WERI-Rb-1 (cell line): ENCODE measurements around the gene INCENP.

Source experiments
- DNase-seq: peaks from one replicate; pipeline ENCODE4 v3.0.0-alpha.2; 2020
- H3K27ac ChIP-seq: fragments of 250-450 bp; sonication (Bioruptor Pico); 2 replicates; pipeline ENCODE4 v1.5.1; 2020; ENCODE audit warnings: mild to moderate bottlenecking, moderate library complexity
- H3K27me3 ChIP-seq: fragments of 250-450 bp; sonication (Bioruptor Pico); 2 replicates; pipeline ENCODE4 v1.5.1; 2021; ENCODE audit warnings: mild to moderate bottlenecking, low read depth, moderate library complexity; ENCODE audit not compliant: insufficient read depth, severe bottlenecking
- H3K36me3 ChIP-seq: fragments of 250-450 bp; sonication (Bioruptor Pico); 2 replicates; pipeline ENCODE4 v1.5.1; 2020; ENCODE audit warnings: mild to moderate bottlenecking, moderate library complexity
- H3K4me3 ChIP-seq: 2 replicates; pipeline ENCODE4 v1.5.1; 2011; ENCODE audit warnings: low read depth, mild to moderate bottlenecking, control low read depth, low read length
- H3K9me3 ChIP-seq: fragments of 250-450 bp; sonication (Bioruptor Pico); 2 replicates; pipeline ENCODE4 v1.5.1; 2021; ENCODE audit warnings: mild to moderate bottlenecking, moderate library complexity; ENCODE audit not compliant: severe bottlenecking
- TF ChIP-seq, protein P1 (sequence below): IDR thresholded peaks from 2 replicates; pipeline ENCODE4 v1.5.1; 2011; ENCODE audit warnings: low read depth, mild to moderate bottlenecking, control low read depth, inconsistent platforms, low read length

INCENP gene

DNA sequence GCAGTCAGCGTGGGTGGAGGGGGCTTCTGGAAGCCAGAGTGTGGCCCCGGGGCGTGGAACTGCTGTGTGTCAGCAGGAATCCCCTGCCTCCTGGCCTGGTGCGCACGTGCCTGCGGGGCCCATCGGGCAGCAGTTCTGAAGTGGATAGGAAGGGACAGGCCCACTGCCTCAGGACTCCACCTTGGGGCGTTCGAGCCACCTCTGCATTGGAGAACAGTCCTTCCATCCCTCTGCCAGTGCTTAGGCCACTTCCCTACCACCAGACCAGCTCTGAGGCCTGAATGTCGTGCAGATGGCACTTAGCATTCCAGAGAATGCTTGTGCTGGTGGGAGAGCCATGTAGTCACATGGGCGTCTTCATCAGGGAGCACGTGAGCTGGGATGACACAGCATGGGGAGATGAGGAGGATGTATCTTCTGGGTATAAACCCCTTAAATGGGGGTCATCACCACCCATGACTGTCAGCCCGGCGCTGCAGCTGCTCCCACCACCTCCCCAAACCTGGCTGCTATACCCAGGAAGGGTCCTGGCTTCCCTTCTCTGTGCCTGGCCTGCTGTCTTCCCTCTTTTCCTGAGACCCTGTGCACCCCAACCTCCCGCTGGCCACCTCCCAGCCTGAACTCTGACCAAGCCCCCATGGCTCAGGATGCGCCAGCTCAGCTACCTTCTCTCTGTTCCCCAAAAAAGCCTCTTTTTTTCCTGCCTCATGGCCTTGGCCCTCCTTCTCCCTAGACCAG lies 9.7 kb downstream of the INCENP start:
- Histone ChIP-seq H3K36me3 (peaks cover 83% of the 10 kb centered on the region), H3K27me3 (no peaks in the 10 kb centered on the region), H3K27ac (no peak overlapping the region), H3K4me3 (no peak overlapping the region), H3K9me3 (no peaks in the 10 kb centered on the region)
- DNase-seq, result no peak
- TF ChIP-seq, protein P1, sequence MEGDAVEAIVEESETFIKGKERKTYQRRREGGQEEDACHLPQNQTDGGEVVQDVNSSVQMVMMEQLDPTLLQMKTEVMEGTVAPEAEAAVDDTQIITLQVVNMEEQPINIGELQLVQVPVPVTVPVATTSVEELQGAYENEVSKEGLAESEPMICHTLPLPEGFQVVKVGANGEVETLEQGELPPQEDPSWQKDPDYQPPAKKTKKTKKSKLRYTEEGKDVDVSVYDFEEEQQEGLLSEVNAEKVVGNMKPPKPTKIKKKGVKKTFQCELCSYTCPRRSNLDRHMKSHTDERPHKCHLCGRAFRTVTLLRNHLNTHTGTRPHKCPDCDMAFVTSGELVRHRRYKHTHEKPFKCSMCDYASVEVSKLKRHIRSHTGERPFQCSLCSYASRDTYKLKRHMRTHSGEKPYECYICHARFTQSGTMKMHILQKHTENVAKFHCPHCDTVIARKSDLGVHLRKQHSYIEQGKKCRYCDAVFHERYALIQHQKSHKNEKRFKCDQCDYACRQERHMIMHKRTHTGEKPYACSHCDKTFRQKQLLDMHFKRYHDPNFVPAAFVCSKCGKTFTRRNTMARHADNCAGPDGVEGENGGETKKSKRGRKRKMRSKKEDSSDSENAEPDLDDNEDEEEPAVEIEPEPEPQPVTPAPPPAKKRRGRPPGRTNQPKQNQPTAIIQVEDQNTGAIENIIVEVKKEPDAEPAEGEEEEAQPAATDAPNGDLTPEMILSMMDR, result no peak

DNA sequence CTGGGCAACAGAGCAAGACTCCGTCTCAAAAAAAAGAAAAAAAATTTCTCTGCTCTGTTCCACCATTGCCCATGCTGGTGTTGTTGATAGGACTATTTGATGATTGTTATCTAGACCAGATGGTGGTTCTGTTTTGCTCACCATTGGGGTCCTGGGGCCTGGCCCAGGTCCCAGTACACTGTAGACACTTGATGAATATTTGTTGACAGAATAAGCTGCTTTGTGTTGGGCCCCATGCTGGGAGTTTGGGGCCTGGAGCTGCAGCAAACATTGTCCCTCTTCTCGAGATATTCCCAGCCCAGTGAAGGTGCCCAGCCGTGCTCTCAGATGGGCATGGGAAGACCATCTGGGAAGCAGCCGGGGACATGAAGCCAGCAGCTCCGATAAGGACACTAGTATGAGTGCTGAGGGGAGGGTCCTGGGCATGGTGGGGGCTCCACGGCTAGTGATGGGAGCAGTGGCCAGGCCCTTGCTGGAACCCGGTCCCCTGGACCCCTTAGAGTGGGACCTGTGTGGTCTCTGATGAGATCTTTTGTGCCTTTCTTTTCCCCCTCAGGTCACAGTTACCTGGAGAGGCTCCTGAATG lies 13.6 kb downstream of the INCENP start:
- TF ChIP-seq, protein P1, result no peak
- Histone ChIP-seq H3K27me3 (no peaks in the 10 kb centered on the region), H3K9me3 (no peaks in the 10 kb centered on the region), H3K36me3 (peaks cover 81% of the 10 kb centered on the region), H3K27ac (no peak overlapping the region), H3K4me3 (no peak overlapping the region)
- DNase-seq, result no peak

DNA sequence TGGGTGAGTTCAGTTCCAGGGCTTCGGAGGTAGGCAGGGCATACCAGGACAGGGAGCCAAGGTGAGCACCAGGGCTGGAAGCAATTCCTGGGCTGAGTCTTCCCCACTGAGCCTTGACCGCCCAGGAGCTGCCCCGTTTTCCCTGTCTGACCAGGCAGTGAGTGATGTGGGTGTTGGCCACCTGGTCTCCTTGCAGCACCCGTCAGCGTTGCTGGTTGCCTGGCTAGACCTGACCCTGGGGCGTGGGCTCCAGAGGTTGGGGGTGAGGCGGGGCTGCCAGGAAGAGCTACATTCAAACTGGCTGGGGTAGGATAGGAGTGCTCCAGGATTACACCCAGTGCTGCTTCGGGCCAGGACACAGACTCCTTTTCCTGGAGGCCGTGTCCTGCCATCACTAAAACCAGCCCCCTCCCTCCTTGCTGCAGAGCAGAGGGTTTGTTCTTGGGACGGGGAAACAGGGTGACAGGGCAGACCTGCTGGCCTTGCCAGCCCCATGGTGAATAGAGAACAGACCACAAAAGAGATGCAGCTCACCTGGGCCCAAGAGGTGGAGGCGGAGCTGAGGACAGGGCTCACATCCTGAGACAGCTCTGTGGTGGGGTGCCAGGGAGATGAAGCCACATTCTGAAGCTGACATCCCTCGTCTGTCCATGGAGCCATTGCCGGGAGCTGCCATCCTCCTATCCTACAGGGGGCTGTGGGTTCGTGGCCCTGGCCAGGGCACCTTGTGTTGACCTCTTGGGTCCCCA lies 14.2 kb downstream of the INCENP start:
- peaks cover 82% of the 10 kb centered on the region for H3K36me3 ChIP-seq
- TF ChIP-seq, protein P1, result no peak
- no peak overlapping the region for H3K4me3 ChIP-seq
- no peak overlapping the region for H3K27ac ChIP-seq
- H3K9me3 ChIP-seq, result no peaks in the 10 kb centered on the region
- no peak for DNase-seq
- H3K27me3 ChIP-seq, result no peaks in the 10 kb centered on the region

DNA sequence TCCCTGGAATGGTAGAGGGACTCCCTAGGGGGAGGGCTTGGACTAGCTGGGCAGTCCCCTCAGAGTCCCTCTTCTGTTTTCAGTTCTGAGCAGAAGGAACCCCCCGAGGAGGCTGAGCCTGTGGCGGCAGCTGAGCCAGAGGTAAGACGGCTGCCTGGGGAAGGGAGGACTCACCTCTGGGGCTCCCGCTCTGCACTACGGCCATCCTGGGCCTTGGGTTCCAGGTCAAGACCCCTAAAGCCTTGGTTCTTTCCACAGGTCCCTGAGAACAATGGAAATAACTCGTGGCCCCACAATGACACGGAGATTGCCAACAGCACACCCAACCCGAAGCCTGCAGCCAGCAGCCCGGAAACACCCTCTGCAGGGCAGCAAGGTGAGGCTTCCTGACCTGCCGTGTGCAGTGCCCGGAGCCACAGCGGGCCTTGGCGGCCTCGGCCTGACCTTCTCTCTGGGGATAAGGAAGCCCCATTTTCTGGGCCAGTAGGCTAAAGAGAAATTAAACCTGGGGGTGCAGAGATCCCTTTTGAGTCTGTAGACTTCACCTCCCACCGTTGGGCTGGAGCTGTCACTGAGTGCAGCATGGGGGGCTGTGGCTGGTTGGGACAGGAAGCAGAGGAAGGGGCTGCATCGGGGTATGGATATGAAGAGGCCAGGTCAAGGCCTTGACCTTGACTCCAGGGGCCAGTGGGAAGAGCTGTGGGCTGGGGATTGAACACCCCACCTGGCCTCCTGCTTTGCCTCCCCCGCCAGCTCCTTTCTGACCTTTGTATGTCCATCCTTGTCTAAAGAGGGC lies 15.0 kb downstream of the INCENP start:
- Histone ChIP-seq H3K27me3 (no peaks in the 10 kb centered on the region), H3K9me3 (no peaks in the 10 kb centered on the region), H3K36me3 (peaks cover 84% of the 10 kb centered on the region), H3K27ac (no peak overlapping the region), H3K4me3 (no peak overlapping the region)
- TF ChIP-seq, protein P1, result no peak
- DNase-seq, result no peak

DNA sequence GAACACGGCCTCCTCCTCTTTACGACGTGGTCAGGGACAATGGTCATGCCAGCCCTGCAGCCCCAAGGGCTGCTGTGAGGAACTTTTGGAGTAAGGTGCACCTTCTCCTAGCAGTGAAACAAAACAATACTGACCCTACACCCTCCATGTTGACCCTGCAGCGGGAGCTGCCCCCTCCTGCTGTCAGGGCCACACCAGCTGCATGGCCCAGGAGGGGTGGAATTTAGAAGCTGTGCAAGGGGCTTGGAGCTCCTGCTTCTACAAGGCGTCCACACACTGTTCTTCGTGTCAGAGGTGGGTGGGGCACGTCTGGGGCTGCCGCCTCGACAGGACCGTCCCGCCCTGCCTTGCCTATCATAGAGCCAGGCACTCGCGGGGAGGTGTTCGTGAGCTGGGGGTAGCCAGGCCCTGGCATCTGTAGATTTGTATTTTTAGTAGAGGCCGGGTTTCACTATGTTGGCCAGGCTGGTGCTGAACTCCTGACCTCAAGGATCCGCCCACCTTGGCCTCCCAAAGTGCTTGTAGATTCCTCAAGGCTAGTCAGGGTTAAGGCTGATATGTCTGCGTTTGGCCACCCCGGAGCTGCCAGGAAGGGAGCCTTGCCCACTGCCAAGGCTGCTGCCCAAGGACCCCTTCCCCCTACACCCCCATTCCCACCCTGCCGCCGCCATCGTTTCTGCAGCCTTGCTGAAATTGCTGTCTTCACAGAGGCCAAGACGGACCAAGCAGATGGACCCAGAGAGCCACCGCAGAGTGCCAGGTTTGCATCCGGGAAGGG lies 15.9 kb downstream of the INCENP start:
- no peak overlapping the region for H3K27ac ChIP-seq
- TF ChIP-seq, protein P1, result no peak
- H3K36me3 ChIP-seq, result peaks cover 80% of the 10 kb centered on the region
- DNase-seq, result no peak
- no peak overlapping the region for H3K4me3 ChIP-seq
- no peaks in the 10 kb centered on the region for H3K27me3 ChIP-seq
- H3K9me3 ChIP-seq, result no peaks in the 10 kb centered on the region
